Testis (tissue), 5 donors: Measurements from ENCODE around the gene NFU1. TPM values are rescaled to one million over a fixed set of nuclear protein-coding genes. Genes with fewer than 3 reads are reported as not detected.

Experiments
- DNase-seq: peaks from one replicate; pipeline ENCODE4 v3.0.0-alpha.2; 2019
- H3K27ac ChIP-seq, 2 donors: fragments of 200-600 bp; sonication (generic); one replicate each; pipeline ENCODE4 v1.5.1; 2019
- H3K27me3 ChIP-seq: fragments of 200-600 bp; sonication (generic); one replicate; pipeline ENCODE4 v1.5.1; 2019
- H3K36me3 ChIP-seq: fragments of 200-600 bp; sonication (generic); one replicate; pipeline ENCODE4 v1.5.1; 2017; ENCODE audit warnings: low read depth; ENCODE audit errors: missing control alignments
- H3K4me1 ChIP-seq: fragments of 200-600 bp; sonication (generic); one replicate; pipeline ENCODE4 v1.5.1; 2019
- H3K4me3 ChIP-seq, 2 donors: fragments of 200-600 bp; sonication (generic); one replicate each; pipeline ENCODE4 v1.5.1; 2017 to 2019
- H3K9me3 ChIP-seq: fragments of 200-600 bp; sonication (generic); one replicate; pipeline ENCODE4 v1.5.1; 2017
- CTCF ChIP-seq, 3 experiments: fragments of 450-650 bp in 2 of 3; fragments of 200-600 bp in 1 of 3; sonication (generic) in 1 of 3; IDR thresholded peaks; one replicate each; pipeline ENCODE4 v1.5.1; 2016 to 2019; ENCODE audit warnings: antibody characterized with exemption in 3 of 3, mild to moderate bottlenecking in 2 of 3, moderate library complexity in 1 of 3
- POLR2A ChIP-seq: fragments of 450-650 bp; IDR thresholded peaks from one replicate; pipeline ENCODE4 v1.6.1; 2017; ENCODE audit warnings: antibody characterized with exemption, mild to moderate bottlenecking, moderate library complexity
- WGBS, 2 donors: methylation state at CpG; one replicate each; pipeline ENCODE4 v1.1.5; 2018; 5-methylcytosine and 5-hydroxymethylcytosine counted together
- intact Hi-C: fragments of 100-400 bp; cut with DNase I; formaldehyde crosslinking; loops from one replicate; pipeline ENCODE4 v1.15.1; 2023; ENCODE audit warnings: low total_unique reads
- long read RNA-seq, 2 donors: transcript quantifications; one replicate each; lab custom pipeline, GENCODE V29; 2026
- polyA plus RNA-seq: library from polyadenylated mRNA; stranded (reverse); fragments of 350-450 nt; fragmentation: Illumina TruSeq; extraction: RNeasy Lipid Tissue Mini Kit (QIAGEN cat#74804); gene quantifications from one replicate; pipeline ENCODE4 v1.2.3, GENCODE V29; 2014; ENCODE audit warnings: low read depth, low replicate concordance; ENCODE audit not compliant: insufficient read depth
- total RNA-seq, 2 donors: library from RNA; depleted of rRNA; stranded (reverse); fragments of >200 nt; gene quantifications; one replicate each; pipeline ENCODE4 v1.2.3, GENCODE V29; 2016

Gene NFU1
- total RNA-seq: 10 to 100 TPM; 31.8 to 33.1 TPM
- 69.4 TPM for polyA plus RNA-seq
- long read RNA-seq, donor 1, transcript NFU1-203 (8 exons, 1,467 nt): major isoform, 28 of 28 reads
- long read RNA-seq, donor 1, partial matches to known transcripts: 0 of 28 reads
- long read RNA-seq, donor 1, other reads (novel, unspliced or antisense): 0 of 28 reads
- long read RNA-seq, donor 2, transcript NFU1-203 (8 exons, 1,467 nt): major isoform, 21 of 21 reads
- long read RNA-seq, donor 2, partial matches to known transcripts: 0 of 21 reads
- long read RNA-seq, donor 2, other reads (novel, unspliced or antisense): 0 of 21 reads

DNA sequence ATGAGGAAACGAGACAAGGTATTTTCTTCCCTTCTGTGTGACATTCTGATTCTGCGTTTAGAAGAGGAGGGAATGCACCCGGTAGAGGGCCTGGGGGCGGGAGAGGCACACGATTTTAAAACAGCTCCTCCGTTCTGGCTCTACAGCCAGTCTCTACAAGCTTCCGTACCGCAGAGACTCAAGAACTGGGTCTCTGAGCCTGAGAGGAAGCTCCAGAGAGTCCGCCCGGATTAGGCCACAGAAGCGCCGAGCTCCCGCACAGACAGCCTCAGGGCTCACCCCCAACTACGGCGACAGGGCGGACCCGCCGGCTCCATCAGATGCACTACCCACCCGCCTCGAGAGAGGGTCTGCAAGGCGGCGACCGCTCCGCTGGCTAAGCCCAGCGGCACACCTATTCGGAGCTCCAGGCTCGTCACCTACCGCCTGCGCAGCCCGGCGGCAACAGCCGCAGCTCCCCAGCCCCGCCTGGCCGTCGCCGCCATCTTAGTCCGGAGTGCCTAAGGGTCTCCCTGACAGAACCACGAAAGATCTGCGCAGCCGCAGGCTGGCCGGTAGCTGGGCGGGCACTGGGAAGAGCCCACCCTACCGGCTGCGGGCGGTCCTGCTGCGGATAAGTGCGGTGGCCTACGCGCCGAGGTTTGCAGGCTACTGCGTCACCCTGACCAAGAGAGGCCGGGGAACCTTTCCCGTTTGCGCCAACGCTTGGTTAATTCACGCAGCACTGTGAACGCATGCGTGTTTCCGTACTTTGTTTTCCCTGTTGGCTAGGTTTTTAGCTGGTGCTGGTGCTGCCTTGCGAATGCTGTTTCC is at the start of gene NFU1:
NFU1 (minus strand) TSS at position 498 of the 813 bp plus-strand sequence; CDS start at position 485, 13 bp downstream.
- Histone ChIP-seq H3K4me3 (peak within 1 kb of the TSS; percentile 66 to 78), H3K27ac (peak within 1 kb of the TSS; percentile 89 to 92), H3K9me3 (no peaks in the 10 kb centered on the region), H3K4me1 (peaks cover 6% of the 10 kb centered on the region), H3K36me3 (no peaks in the 10 kb centered on the region), H3K27me3 (no peaks in the 10 kb centered on the region)
- 0 to 1% methylated on average over 16 to 60 of the region's 60 CpGs for WGBS, 2 donors
- peak; percentile 69 for TF ChIP-seq POLR2A
- peak; percentile 59 to 80 (median 77) for TF ChIP-seq CTCF (IDR thresholded peaks at IDR 0.05)
- intact Hi-C loops: no loop called here
- peak; percentile 96 for DNase-seq

DNA sequence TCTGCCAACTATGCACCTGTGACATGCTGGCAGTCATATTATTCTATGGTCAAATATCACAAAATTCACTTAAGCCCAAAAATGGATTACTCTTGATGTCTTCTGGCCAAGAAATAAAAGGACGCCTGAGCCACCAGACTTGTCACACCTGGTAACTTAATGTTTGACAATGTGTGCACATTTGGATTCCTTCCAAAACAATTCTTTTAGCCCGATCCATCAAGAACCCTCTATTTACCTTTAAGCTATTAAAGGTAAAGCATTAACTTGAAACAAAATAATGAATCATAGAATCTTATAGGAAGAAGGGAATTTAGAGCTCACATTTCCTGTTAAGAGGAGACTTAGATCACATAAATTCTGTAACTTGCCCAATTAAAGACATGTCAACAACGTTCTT is 46.5 kb upstream of the NFU1 start:
- Histone ChIP-seq H3K4me1 (no peaks in the 10 kb centered on the region), H3K27me3 (no peaks in the 10 kb centered on the region), H3K9me3 (no peaks in the 10 kb centered on the region), H3K36me3 (no peaks in the 10 kb centered on the region), H3K27ac (no peak overlapping the region), H3K4me3 (no peak overlapping the region)
- DNase-seq: no peak
- WGBS, 2 donors: 78 to 82% methylated on average over 3 of the region's 3 CpGs
- intact Hi-C loops: no loop called here
- TF ChIP-seq CTCF (IDR thresholded peaks at IDR 0.05): no peak
- TF ChIP-seq POLR2A: no peak

- Histone ChIP-seq H3K27me3 (no peaks in the 10 kb centered on the region), H3K4me1 (no peaks in the 10 kb centered on the region), H3K27ac (no peak overlapping the region), H3K9me3 (no peaks in the 10 kb centered on the region), H3K4me3 (no peak overlapping the region), H3K36me3 (no peaks in the 10 kb centered on the region)
- DNase-seq: no peak
- 90 to 92% methylated on average over 4 of the region's 4 CpGs for WGBS, 2 donors
- TF ChIP-seq POLR2A (no peak), CTCF (IDR thresholded peaks at IDR 0.05) (no peak)
- intact Hi-C loops: no loop called here
Measured at GRCh38 chr2:69483024-69483423, 45.8 kb upstream of the NFU1 start.

DNA sequence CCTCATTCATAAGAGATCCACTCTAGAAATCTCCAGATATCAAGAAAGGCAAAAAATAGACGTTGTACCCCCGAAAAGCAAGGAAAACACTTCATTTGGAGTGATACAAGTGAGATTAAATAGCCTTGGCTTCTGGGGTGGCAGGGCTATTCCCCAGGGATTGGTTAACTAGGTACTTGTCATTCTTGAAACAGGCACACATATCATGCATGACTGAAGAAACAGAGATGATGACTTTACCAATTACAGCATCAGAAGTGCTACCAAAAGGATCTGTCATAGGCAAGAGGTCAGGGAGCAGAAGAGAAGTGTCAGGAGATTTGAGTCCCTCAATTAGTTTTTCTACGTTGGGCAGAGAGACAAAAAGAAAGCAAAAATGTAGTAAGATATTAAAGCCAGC is 45.2 kb upstream of the NFU1 start:
- no peaks in the 10 kb centered on the region for H3K36me3 ChIP-seq
- H3K4me3 ChIP-seq: no peak overlapping the region
- no peaks in the 10 kb centered on the region for H3K9me3 ChIP-seq
- TF ChIP-seq CTCF (IDR thresholded peaks at IDR 0.05): no peak
- no peak for TF ChIP-seq POLR2A
- H3K27me3 ChIP-seq: no peaks in the 10 kb centered on the region
- no peak overlapping the region for H3K27ac ChIP-seq
- intact Hi-C loops: no loop called here
- 83 to 84% methylated on average over 3 of the region's 3 CpGs for WGBS, 2 donors
- H3K4me1 ChIP-seq: no peaks in the 10 kb centered on the region
- DNase-seq: no peak
